Esophagus muscularis mucosa (tissue), 4 donors: ENCODE data around the gene SOAT2. TPM values are rescaled to one million over a fixed set of nuclear protein-coding genes. Genes with fewer than 3 reads are reported as not detected.
A peak's percentile ranks its signal among the peaks of the same experiment; 100 is the strongest.

Source experiments
- DNase-seq: peaks from one replicate; pipeline ENCODE4 v3.0.0-alpha.2; 2017; ENCODE audit errors: extremely low spot score
- H3K27ac ChIP-seq, 4 donors: fragments of 200-600 bp; sonication (generic); replicated peaks in 1 of 4; 1 replicate in 3 of 4; 2 replicates in 1 of 4; pipeline ENCODE4 v1.5.1; 2016 to 2019; ENCODE audit warnings: mild to moderate bottlenecking in 1 of 4
- H3K27me3 ChIP-seq, 4 donors: fragments of 200-600 bp; sonication (generic); one replicate each; pipeline versions ENCODE4 v1.5.1 to v1.6.0; 2016 to 2019
- H3K36me3 ChIP-seq, 4 donors: fragments of 200-600 bp; sonication (generic); one replicate each; pipeline ENCODE4 v1.5.1; 2016 to 2019
- H3K4me1 ChIP-seq, 4 donors: fragments of 200-600 bp; sonication (generic); one replicate each; pipeline ENCODE4 v1.5.1; 2016 to 2019
- H3K4me3 ChIP-seq, 4 donors: fragments of 200-600 bp; sonication (generic); 1 replicate in 2 of 4; 2 replicates in 2 of 4; pipeline ENCODE4 v1.5.1; 2016 to 2019; ENCODE audit warnings: mild to moderate bottlenecking in 4 of 4, moderate library complexity in 1 of 4
- H3K9me3 ChIP-seq, 4 donors: fragments of 200-600 bp; sonication (generic); 1 replicate in 3 of 4; 2 replicates in 1 of 4; pipeline ENCODE4 v1.5.1; 2016 to 2019
- EP300 ChIP-seq: sonication (generic); formaldehyde crosslinking; IDR thresholded peaks from one replicate; pipeline ENCODE4 v1.6.1; 2017; ENCODE audit warnings: antibody characterized with exemption
- POLR2A ChIP-seq: fragments of 450-650 bp; IDR thresholded peaks from one replicate; pipeline ENCODE4 v1.6.1; 2017; ENCODE audit warnings: antibody characterized with exemption, moderate library complexity, mild to moderate bottlenecking, low read depth
- POLR2AphosphoS5 ChIP-seq, 2 donors: sonication (generic); formaldehyde crosslinking; IDR thresholded peaks; one replicate each; pipeline ENCODE4 v1.6.1; 2017; ENCODE audit warnings: antibody characterized with exemption in 2 of 2
- WGBS: methylation state at CpG from one replicate; pipeline ENCODE4 v1.1.5; 2018; 5-methylcytosine and 5-hydroxymethylcytosine counted together
- intact Hi-C: fragments of 100-400 bp; cut with DNase I; formaldehyde crosslinking; loops from one replicate; pipeline ENCODE4 v1.15.1; 2023
- total RNA-seq, 4 donors: library from RNA; depleted of rRNA; stranded (reverse); fragments of >200 nt; gene quantifications; one replicate each; pipeline versions ENCODE4 v1.1.0 to v1.2.1, GENCODE V29; 2016
- TF ChIP-seq, protein P1 (sequence below), 3 experiments: fragments of 200-600 bp in 2 of 3; fragments of 450-650 bp in 1 of 3; sonication (generic) in 2 of 3; IDR thresholded peaks; one replicate each; pipeline ENCODE4 v1.5.1; 2017 to 2019; ENCODE audit warnings: antibody characterized with exemption in 3 of 3, mild to moderate bottlenecking in 2 of 3, moderate library complexity in 1 of 3

Gene SOAT2, protein sequence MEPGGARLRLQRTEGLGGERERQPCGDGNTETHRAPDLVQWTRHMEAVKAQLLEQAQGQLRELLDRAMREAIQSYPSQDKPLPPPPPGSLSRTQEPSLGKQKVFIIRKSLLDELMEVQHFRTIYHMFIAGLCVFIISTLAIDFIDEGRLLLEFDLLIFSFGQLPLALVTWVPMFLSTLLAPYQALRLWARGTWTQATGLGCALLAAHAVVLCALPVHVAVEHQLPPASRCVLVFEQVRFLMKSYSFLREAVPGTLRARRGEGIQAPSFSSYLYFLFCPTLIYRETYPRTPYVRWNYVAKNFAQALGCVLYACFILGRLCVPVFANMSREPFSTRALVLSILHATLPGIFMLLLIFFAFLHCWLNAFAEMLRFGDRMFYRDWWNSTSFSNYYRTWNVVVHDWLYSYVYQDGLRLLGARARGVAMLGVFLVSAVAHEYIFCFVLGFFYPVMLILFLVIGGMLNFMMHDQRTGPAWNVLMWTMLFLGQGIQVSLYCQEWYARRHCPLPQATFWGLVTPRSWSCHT
- total RNA-seq: not detected

DNA sequence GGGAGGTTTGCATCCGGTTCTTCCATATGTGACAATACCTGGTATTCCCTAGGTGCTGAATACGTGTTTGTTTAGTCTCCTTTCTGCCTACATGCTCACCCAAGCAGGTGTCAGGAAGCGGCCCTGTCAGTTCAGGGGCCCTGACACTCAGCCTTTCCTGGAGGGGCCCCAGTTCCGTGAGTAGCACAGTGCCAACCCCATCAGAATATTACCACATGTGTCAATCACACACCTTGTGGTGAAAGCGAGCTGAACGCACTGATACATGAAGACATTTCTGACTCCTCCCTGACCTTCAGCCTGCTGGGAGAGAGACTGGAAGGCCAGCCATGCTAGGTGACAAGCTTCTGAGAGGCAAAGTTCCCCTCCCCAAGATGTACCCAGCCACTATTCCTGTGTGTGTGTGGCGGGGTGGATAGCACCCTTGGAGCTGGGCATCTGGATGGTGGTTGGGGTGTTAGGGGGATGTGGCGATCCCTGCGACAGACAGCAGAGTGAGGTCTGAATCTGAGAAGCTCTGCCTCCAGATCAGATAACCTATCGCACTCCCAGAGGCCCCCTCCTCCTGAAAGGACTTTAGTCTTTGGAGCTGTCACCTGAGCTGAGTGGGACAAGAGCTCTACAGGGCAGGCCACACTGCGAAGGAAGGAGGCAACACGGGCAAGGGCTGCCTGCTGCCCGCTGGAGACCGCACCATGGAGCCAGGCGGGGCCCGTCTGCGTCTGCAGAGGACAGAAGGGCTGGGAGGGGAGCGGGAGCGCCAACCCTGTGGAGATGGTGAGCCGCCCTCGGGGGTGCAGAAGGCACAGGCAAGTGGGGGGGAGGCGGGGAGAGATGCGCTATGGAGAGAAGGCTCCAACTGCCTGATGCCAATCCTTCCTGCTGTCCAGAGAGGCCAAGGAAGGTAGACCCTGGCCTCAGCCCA, at the start of gene SOAT2:
Gene SOAT2 (plus strand): TSS at position 604 of the 925 bp plus-strand sequence. CDS start 92 bp downstream, at position 696.
- no peaks in the 10 kb centered on the region for H3K27me3 ChIP-seq
- intact Hi-C loops: no loop called here
- DNase-seq: no peak
- TF ChIP-seq, protein P1, sequence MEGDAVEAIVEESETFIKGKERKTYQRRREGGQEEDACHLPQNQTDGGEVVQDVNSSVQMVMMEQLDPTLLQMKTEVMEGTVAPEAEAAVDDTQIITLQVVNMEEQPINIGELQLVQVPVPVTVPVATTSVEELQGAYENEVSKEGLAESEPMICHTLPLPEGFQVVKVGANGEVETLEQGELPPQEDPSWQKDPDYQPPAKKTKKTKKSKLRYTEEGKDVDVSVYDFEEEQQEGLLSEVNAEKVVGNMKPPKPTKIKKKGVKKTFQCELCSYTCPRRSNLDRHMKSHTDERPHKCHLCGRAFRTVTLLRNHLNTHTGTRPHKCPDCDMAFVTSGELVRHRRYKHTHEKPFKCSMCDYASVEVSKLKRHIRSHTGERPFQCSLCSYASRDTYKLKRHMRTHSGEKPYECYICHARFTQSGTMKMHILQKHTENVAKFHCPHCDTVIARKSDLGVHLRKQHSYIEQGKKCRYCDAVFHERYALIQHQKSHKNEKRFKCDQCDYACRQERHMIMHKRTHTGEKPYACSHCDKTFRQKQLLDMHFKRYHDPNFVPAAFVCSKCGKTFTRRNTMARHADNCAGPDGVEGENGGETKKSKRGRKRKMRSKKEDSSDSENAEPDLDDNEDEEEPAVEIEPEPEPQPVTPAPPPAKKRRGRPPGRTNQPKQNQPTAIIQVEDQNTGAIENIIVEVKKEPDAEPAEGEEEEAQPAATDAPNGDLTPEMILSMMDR (IDR thresholded peaks at IDR 0.05): no peak
- TF ChIP-seq POLR2AphosphoS5 (IDR thresholded peaks at IDR 0.05): no peak
- no peak for TF ChIP-seq EP300
- no peak for TF ChIP-seq POLR2A
- H3K27ac ChIP-seq: no peak within 1 kb of the TSS
- no peak within 1 kb of the TSS for H3K4me3 ChIP-seq
- WGBS: 85% methylated on average over 23 of the region's 23 CpGs
- H3K36me3 ChIP-seq: peaks cover 8 to 24% (median 19%) of the 10 kb centered on the region in 4 donors
- H3K9me3 ChIP-seq: no peaks in the 10 kb centered on the region
- peaks cover 17 to 53% (median 42%) of the 10 kb centered on the region in 4 donors for H3K4me1 ChIP-seq

DNA sequence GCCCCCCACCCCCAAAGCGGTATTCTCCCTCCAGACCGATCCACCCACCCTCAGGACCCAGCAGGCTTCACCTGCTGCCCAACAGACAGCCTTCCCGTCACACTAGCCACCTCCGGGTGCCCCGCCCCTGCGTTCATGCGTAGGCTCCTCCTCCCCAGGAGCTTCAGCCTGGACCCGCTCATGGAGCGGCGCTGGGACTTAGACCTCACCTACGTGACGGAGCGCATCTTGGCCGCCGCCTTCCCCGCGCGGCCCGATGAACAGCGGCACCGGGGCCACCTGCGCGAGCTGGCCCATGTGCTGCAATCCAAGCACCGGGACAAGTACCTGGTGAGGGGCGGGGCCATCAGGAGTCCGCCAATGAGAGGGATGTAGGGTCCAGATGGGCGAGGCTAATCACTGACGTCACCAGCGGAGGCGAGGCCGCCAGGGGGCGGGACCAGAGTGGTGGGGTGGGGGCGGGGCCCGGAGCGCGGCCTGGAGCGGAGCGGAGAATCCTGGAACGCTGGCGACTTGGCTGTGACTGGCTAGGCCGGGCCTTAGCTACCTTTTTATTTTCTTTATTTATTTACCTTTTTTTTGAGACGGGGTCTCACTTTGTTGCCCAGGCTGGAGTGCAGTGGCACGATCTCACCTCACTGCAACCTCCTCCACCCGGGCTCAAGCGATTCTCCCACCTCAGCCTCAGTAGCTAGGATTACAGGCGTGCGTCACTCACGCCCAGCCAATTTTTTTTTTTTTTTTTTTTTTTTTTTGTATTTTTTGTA, 49.0 kb upstream of the SOAT2 start:
- peak overlapping the region; percentile 76 to 82 (median 79) for H3K4me3 ChIP-seq
- intact Hi-C loops: no loop called here
- peaks cover 62 to 96% (median 94%) of the 10 kb centered on the region in 4 donors for H3K4me1 ChIP-seq
- peaks cover 11 to 71% (median 46%) of the 10 kb centered on the region in 4 donors for H3K36me3 ChIP-seq
- no peaks in the 10 kb centered on the region for H3K9me3 ChIP-seq
- DNase-seq: peak; percentile 99
- peak overlapping the region; percentile 97 to 99 (median 98) for H3K27ac ChIP-seq
- H3K27me3 ChIP-seq: no peaks in the 10 kb centered on the region
- 19% methylated on average over 22 of the region's 48 CpGs for WGBS
- TF ChIP-seq POLR2AphosphoS5 (IDR thresholded peaks at IDR 0.05) (peak in 1 of 2 donors; percentile 85), POLR2A (peak; percentile 70), EP300 (no peak)
- TF ChIP-seq, protein P1 (IDR thresholded peaks at IDR 0.05): no peak

DNA sequence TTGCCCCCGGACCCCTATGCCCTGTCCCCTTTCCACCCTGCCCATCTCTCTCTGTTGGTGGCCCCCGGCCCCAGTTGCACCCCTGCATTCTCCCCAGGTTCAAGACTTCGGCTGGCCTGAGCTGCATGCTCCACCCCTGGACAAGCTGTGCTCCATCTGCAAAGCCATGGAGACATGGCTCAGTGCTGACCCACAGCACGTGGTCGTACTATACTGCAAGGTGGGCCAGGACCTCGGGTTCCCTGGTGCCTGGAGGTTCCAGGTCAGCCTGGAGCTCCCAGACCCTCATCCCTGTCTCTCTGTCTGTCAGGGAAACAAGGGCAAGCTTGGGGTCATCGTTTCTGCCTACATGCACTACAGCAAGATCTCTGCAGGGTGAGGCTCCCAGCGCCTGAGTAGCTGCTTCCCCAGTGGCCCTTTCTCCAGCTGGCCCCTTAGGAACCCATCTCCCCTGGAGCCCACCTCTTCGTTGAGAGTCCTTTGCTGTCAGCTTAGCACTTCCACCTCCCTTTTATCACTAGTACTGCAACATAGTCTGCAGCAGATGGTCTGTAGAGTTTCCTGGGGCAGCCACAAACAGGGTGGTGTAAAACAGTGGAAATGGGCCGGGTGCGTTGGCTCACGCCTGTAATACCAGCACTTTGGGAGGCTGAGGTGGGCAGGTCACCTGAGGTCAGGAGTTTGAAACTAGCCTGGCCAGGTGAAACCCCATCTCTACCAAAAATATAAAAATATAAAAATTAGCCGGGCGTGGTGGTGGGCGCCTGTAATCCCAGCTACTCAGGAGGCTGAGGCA, 47.6 kb upstream of the SOAT2 start:
- Histone ChIP-seq H3K4me1 (peaks cover 74 to 96% (median 94%) of the 10 kb centered on the region in 4 donors), H3K36me3 (peaks cover 19 to 85% (median 60%) of the 10 kb centered on the region in 4 donors), H3K27ac (peak overlapping the region; percentile 10 to 99 (median 98)), H3K27me3 (no peaks in the 10 kb centered on the region), H3K4me3 (no peak overlapping the region), H3K9me3 (no peaks in the 10 kb centered on the region)
- WGBS: 80% methylated on average over 10 of the region's 15 CpGs
- intact Hi-C loops: no loop called here
- TF ChIP-seq POLR2A (no peak), EP300 (no peak), POLR2AphosphoS5 (IDR thresholded peaks at IDR 0.05) (no peak)
- TF ChIP-seq, protein P1 (IDR thresholded peaks at IDR 0.05): no peak
- no peak for DNase-seq
